ENCODE results near the gene UNC93B1.

Gene UNC93B1

GRCh38 chr11:68003846-68004550 lies at the start of gene UNC93B1:
TSS of gene UNC93B1 (minus strand) at chr11:68004097. CDS start at chr11:68004043, 54 bp downstream.
- peak; percentile 56 to 65 (median 59) for DNase-seq (ENCODE audit: low read depth in 3 of 3)

DNA sequence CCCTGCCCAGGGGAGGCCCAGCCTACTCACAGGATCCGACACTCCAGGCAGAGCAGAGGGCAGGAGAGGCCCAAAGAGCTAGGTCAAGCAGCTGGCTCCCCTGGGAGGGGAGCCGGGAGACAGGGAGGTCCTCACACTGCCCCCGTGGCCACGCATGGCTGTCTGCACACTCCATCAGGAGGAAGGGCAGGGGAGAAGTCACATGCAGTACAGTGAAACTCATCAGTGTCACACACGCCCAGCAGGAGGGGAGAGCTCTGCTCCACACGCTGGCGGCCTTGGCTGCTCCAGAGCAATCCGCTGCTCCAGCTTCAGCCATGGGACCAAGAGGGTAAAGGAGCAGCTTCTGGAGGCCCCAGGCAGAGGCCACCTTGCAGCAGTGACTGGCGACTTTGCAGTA lies 49.2 kb upstream of the UNC93B1 start:
- no peak for DNase-seq (ENCODE audit: low read depth in 3 of 3)

GRCh38 chr11:68052137-68052873 lies 48.4 kb upstream of the UNC93B1 start:
- no peak for DNase-seq (ENCODE audit: low read depth in 3 of 3)

DNA sequence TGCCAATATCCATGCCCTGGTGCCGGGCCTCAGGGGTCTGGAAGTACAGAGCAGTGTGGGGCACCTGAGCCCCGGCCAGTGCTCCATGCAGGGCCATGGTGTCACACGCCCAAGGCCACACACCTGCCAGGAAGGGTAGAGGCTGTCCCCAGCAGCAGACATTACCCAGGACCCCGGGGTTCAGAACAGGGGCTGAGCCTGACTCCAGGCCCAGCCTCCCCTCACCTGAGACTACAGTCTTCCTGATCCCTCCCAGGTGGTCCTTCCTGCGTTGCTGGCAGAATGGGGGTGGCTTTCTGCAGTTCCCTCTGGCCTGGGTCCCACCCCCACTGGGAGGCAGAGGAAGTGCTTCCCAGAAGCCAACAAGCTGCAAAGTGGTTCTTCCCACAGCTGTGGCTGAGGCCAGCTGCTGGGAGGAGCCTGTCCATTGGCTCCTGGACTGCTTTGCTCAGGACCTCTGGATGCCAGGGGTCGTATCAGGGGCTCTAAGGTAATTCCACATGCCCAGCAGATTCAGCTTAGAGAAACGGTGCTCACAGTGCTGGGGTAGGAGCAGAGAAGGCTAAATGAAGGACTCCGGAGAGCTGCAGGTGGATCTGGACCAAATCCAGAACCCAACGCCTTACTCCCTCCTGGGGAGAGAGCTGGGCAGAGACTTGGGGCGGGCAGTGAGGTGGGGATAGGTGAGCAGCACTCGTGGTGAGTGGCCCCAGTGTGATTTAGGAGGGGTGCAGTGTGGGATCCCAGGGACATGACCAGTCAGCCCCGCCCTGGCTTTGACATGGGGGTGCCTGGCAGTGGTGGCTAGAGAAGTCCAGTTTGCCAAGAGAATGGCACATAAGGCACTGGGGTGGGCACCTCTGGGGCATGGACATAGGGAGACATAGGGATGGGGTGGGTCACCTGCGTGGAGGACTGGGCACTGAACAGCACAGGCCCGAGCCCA lies 47.6 kb upstream of the UNC93B1 start:
- no peak for DNase-seq (ENCODE audit: low read depth in 3 of 3)

- DNase-seq (ENCODE audit: low read depth in 3 of 3) = no peak
These were observed 46.5 kb upstream of the UNC93B1 start for GRCh38 chr11:68050371-68050841.

- DNase-seq (ENCODE audit: low read depth in 3 of 3) = no peak
These were observed 45.8 kb upstream of the UNC93B1 start for GRCh38 chr11:68049509-68050370.

GRCh38 chr11:68048681-68049508 lies 45.0 kb upstream of the UNC93B1 start:
- no peak for DNase-seq (ENCODE audit: low read depth in 3 of 3)

- no peak for DNase-seq (ENCODE audit: low read depth in 3 of 3)
These were observed 43.8 kb upstream of the UNC93B1 start for GRCh38 chr11:68047437-68048290.

DNA sequence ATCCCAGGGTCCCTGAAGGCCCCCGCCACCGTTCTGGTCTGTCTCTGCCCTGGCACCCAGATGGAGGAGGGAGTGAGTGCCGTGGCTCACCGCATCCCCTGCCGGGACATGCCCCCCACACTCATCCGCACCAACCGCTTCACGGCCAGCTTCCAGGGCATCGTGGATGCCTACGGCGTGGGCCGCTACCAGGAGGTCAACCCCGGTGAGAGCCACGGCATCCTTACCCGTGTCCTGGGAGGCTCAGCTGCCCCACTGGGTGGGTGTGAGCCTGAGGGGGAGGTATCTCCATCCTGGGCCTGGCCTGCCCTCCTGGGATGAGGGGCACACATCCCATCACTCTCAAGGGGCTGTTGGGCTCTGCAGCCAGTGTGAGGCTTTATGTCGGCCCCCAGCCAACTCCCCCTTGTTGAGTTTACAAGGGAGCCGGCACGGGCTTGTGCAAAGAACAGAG lies 41.0 kb upstream of the UNC93B1 start:
- no peak for DNase-seq (ENCODE audit: low read depth in 3 of 3)

DNA sequence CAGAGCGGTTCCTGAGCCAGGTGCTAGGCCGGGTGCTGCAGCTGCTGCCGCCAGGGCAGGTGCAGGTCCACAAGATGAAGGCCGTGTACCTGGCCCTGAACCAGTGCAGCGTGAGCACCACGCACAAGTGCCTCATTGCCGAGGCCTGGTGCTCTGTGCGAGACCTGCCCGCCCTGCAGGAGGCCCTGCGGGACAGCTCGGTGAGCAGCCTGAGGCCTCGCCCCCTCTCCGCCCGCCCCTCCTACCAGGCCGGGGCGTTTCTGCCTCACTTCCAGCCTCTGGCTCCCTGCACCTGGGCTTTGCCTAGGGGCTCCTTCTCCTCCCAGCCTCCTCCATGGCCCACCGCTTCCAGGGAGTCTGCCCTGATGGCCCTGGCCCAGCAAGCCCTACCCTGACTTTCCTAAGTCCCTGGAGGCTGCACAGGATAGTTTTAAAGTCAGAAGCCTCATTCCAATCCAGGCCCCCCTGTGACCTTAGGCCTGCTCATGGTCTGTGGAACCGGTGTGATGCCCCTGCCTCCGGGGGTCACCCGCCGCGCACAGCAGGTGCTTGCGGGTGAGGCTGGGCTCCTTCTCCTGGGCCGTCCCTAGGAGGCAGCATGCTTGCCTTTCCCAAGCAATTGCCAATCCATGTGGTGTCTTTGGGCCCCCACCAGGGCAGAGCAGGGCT lies 40.4 kb upstream of the UNC93B1 start:
- DNase-seq (ENCODE audit: low read depth in 3 of 3) = no peak

- no peak for DNase-seq (ENCODE audit: low read depth in 3 of 3)
These were observed 39.6 kb upstream of the UNC93B1 start for GRCh38 chr11:68043349-68044144.

DNA sequence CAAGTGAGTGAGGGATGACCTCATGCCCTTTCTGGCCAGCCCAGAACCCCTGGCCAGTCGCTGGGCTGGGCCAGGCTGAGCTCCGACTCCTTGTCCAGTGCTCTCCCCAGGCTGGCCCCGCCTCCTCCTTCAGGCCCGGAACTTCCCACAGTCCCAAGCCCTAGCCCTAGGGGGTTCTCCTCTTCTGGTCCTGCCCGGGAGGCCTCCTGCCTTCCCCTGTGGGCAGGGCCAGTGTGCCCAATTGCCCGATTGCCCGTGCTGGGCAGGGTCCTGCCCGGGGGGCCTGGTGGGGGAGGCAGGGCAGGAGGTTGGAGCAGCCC lies 39.1 kb upstream of the UNC93B1 start:
- DNase-seq (ENCODE audit: low read depth in 3 of 3) = no peak

DNA sequence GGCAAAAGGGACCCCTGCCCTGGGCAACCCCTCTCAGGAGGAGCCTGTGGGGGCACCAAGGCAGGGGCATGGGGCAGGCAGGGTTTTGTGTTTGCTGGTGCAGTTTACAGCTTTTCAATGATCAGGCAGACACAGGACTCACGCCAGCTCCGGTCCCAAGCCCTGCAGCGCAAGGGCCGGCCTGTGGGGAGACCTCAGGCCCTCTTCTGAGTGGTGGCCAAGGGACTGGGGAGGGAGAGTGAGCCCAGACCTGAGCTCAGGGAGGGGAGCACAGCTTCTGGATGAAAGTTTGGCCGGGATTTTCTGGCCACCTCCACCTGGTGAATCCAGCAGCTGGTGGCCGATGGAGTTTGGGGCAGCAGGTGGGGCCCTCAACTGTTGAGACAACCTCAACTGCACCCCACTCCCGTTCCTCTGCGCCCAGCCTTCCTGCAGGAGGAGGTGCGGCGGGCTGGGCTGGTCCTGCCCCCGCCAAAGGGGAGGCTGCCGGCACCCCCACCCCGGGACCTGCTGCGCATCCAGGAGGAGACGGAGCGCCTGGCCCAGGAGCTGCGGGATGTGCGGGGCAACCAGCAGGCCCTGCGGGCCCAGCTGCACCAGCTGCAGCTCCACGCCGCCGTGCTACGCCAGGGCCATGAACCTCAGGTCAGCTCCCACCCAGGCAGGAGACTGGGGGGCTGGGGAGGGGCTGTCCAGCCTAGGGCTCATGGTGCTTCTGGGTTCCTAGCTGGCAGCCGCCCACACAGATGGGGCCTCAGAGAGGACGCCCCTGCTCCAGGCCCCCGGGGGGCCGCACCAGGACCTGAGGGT lies 38.5 kb upstream of the UNC93B1 start:
- no peak for DNase-seq (ENCODE audit: low read depth in 3 of 3)

DNA sequence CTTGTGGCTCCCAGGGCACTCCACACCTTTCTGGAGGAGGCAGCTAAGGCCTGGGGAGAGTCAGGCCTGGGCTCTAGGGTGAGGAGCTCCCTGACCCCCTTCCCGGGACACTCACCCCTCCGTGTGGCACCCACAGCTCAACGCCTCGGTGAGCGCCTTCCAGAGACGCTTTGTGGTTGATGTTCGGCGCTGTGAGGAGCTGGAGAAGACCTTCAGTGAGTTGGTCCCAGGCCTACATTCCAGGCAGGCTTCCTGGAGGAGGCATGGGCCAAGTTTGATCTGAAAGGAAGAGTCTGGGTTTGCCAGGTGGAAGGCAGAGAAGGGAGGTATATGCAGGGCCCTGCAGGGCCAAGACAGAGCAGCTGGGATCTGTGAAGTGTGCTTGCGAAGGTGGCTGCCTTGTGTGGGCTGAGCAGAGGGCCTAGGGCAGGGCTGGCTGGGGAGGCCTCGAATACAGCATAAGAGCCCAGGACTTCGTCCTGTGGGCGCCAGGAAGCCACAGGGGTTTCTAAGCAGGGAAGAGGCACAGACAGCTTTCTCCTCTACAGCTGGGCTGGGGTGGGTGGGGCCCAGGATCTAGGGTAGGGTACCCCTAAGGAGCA lies 37.8 kb upstream of the UNC93B1 start:
- no peak for DNase-seq (ENCODE audit: low read depth in 3 of 3)

DNA sequence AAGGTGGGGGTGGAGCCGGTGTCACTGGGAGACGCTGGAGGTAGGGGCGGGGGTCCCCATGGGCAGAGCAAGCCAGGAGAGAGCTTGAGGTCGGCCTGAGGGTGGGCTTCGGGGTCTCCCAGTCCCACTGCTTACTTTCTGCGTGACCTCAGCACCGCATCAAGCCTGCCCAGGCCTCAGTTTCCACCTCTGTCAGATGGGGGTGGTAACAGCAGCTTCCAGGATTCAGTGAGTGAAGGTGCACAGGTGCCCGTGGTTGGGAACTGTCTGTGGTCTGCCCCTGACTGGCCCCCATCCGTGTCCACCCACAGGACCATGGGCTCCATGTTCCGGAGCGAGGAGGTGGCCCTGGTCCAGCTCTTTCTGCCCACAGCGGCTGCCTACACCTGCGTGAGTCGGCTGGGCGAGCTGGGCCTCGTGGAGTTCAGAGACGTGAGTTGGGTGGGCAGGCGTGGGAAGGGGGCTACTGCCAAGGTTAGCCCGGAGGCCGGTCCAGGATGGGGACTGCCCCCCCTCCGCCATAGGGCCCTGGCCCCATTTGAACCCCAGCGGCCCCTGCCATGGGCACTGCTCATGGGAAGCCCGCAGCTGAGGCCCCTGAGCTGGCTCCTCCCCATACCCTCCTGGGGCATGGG lies 37.2 kb upstream of the UNC93B1 start:
- no peak for DNase-seq (ENCODE audit: low read depth in 3 of 3)

Measured in stimulated activated CD4-positive, alpha-beta T cell treated with anti-CD3 and anti-CD28 coated beads, TNF-alpha, amount 100 ng/mL, for 4 hours (primary cell).